Prostate gland (tissue), 2 donors: Measurements from ENCODE around the gene CAPZB.

Source experiments
- POLR2A ChIP-seq: fragments of 450-650 bp; IDR thresholded peaks from one replicate; pipeline ENCODE4 v1.6.1; 2016; ENCODE audit warnings: antibody characterized with exemption, mild to moderate bottlenecking
- TF ChIP-seq, protein P1 (sequence below), 4 experiments: fragments of 200-600 bp in 2 of 4; fragments of 450-650 bp in 2 of 4; sonication (generic) in 2 of 4; IDR thresholded peaks; 1 replicate in 3 of 4; 2 replicates in 1 of 4; pipeline ENCODE4 v1.5.1; 2016 to 2019; ENCODE audit warnings: antibody characterized with exemption in 4 of 4, mild to moderate bottlenecking in 2 of 4, moderate library complexity in 2 of 4

DNA sequence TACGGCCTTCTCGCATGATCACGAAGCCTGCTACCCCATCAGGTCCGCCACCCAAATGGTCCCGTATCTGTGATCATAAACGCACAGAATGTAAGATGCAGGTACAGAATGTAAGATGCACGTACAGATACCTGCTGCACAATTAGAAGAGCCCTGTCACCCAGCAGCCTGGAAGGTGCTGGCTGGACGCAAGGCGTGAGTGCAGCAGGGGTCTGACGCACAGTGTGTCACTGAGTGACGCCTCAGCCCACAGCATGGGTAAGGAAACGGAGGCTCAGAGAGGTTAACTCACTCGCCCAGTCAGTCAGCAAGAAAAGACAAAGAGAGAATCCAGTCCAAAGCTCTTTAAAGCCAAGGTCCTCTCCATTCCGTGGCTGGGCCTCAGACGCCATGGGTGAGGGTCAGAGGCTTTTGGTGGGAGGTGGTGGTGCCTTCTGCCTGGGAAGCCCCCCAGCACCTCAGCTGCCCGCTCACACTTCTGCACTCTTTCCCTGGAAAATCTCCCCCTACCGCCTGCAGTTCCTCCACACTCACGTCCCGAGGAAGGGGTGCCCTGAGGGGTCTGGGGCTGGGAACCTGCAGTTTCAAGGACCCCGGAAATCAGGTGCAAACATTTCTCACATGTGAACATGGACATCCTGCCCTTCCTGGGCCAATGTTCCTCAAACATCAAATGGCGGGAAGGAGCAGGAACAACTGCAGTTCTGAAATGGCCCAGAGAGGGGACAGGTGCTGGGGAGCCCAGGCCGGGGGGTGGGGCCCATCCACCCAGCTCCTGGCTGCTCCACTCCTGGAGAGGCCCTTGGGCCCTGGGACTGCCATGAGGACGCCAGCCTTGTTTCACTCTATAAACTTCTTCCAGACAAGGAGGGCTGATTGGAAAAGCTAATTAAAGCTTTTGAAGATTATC is 113.9 kb downstream of the CAPZB start:
- TF ChIP-seq, protein P1, sequence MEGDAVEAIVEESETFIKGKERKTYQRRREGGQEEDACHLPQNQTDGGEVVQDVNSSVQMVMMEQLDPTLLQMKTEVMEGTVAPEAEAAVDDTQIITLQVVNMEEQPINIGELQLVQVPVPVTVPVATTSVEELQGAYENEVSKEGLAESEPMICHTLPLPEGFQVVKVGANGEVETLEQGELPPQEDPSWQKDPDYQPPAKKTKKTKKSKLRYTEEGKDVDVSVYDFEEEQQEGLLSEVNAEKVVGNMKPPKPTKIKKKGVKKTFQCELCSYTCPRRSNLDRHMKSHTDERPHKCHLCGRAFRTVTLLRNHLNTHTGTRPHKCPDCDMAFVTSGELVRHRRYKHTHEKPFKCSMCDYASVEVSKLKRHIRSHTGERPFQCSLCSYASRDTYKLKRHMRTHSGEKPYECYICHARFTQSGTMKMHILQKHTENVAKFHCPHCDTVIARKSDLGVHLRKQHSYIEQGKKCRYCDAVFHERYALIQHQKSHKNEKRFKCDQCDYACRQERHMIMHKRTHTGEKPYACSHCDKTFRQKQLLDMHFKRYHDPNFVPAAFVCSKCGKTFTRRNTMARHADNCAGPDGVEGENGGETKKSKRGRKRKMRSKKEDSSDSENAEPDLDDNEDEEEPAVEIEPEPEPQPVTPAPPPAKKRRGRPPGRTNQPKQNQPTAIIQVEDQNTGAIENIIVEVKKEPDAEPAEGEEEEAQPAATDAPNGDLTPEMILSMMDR (IDR thresholded peaks at IDR 0.05): no peak
- TF ChIP-seq POLR2A: no peak
